Measurements from ENCODE around the gene CRYGN.
A peak's percentile ranks its signal among the peaks of the same experiment; 100 is the strongest.

CRYGN gene

DNA sequence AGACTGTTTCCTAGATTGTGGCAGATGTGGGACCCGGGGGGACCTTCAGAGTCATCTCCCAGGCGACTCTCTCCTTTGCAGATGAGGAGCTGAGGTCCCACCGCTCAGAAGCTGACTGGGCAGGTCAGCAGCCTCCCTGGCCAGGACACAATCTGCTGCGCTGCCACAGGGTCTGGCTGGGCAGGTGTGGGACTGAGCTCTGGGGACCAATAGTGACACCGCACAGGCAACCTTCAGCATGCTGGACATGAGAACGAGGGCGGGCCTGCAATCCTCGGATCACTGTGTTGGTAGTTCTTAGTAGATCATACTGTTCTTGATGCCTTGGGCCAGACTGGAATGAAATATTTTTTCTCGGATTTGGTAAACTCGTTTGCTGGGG lies 20.5 kb upstream of the CRYGN start:
- DNase-seq (ENCODE audit: extremely low read depth in 1 of 2, low read depth in 1 of 2) = no peak

- DNase-seq (ENCODE audit: extremely low read depth in 1 of 2, low read depth in 1 of 2) = no peak
Measured at GRCh38 chr7:151459726-151460473, 20.0 kb upstream of the CRYGN start.

- no peak for DNase-seq (ENCODE audit: extremely low read depth in 1 of 2, low read depth in 1 of 2)
Measured at GRCh38 chr7:151457534-151457933, 17.6 kb upstream of the CRYGN start.

GRCh38 chr7:151456782-151457181 lies 16.8 kb upstream of the CRYGN start:
- no peak for DNase-seq (ENCODE audit: extremely low read depth in 1 of 2, low read depth in 1 of 2)

DNA sequence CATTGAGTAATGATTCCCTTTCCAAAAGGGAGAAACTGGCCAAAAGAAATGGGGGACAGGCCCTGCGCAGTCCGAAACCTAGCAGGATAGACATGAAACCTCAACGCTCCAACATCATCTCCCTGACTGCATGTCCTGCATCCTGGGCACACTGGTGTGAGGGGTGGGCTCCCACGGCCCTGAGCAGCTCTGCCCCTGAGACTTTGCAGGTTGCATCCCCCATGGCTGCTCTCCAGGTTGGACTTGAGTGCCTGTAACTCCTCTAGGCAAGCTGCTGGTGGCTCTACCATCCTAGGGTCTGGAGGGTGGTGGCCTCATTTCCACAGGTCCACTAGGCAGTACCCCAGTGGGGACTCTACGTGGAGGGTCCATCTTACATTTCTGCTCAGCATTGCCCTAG lies 16.3 kb upstream of the CRYGN start:
- no peak for DNase-seq (ENCODE audit: extremely low read depth in 1 of 2, low read depth in 1 of 2)

DNA sequence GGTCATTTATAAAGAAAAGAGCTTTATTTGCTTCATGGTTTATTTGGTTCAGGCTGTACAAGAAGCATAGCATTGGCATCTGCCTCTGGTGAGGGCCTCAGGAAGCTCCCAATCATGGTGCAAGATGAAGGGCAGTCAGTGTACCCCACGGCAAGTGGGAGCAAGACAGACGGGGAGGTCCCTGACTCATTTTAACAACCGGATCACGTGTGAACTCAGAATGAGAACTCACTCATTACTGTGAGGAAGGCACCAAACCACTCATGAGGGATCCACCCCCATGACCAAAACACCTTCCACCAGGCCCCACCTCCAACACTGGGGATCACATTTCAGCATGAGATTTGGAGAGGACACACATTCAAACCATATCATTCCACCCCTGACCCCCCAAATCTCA lies 15.7 kb upstream of the CRYGN start:
- no peak for DNase-seq (ENCODE audit: extremely low read depth in 1 of 2, low read depth in 1 of 2)

- no peak for DNase-seq (ENCODE audit: extremely low read depth in 1 of 2, low read depth in 1 of 2)
Measured at GRCh38 chr7:151454932-151455530, 15.1 kb upstream of the CRYGN start.

DNA sequence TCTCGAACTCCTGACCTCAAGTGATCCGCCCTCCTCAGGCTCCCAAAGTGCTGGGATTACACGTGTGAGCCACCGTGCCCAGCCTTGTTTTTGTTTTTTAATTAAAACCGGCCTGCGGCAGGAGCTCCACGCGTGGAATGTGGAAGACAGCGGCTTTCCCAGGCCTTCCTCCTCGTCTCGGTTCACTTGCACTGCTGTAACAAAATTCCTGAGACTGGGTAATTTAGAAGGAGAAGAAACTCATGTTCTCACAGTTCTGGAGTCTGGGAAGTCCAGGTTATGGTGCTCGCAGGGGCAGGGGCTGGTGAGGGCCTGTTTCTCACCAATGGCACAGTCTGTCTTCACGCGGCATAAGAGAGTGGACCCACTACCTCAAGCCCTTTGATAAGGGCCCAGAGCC lies 14.4 kb upstream of the CRYGN start:
- no peak for DNase-seq (ENCODE audit: extremely low read depth in 1 of 2, low read depth in 1 of 2)

DNA sequence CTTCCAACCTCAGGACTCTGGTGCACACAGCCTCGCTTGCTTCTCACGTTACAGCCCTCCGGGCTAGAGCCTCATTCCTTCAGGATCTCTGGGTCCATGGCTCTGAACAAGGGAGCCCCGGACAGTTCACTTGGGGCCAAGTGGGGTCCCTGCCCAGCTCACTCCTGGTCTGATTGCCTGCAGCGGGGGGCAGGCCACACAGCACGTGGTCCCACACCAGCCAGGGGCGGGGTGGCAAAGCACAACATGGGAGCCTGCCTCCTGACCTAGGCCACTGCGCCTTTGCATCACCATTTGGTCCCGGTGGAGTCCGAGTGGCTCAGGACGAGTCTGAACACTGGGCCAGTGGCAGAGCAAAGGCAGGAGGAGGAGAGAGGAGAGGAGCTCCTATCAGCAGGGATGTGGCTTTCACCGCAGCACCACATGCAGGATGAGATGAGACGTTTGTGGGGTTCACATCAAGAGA lies 13.4 kb upstream of the CRYGN start:
- no peak for DNase-seq (ENCODE audit: extremely low read depth in 1 of 2, low read depth in 1 of 2)

GRCh38 chr7:151452680-151453325 lies 12.9 kb upstream of the CRYGN start:
- no peak for DNase-seq (ENCODE audit: extremely low read depth in 1 of 2, low read depth in 1 of 2)

- DNase-seq (ENCODE audit: extremely low read depth in 1 of 2, low read depth in 1 of 2) = no peak
Measured at GRCh38 chr7:151451626-151452571, 12.0 kb upstream of the CRYGN start.

DNA sequence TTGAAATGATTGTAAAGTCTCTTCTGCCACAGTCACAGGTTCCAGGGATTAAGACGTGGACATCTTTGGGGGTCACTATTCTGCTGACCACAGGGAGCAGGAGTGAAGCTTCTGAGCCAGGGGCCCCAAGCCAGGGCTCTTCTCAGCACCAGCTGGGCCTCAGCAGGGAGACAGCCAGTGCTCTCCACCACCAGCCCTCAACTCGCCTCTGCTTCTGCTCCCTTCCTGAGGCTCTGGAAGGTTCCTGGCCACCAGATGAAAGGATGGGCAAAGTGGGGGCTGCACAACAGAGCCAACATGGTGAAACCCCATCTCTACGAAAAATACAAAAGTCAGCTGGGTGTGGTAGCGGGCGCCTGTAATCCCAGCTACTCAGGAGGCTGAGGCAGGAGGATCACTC lies 11.2 kb upstream of the CRYGN start:
- DNase-seq (ENCODE audit: extremely low read depth in 1 of 2, low read depth in 1 of 2) = no peak

DNA sequence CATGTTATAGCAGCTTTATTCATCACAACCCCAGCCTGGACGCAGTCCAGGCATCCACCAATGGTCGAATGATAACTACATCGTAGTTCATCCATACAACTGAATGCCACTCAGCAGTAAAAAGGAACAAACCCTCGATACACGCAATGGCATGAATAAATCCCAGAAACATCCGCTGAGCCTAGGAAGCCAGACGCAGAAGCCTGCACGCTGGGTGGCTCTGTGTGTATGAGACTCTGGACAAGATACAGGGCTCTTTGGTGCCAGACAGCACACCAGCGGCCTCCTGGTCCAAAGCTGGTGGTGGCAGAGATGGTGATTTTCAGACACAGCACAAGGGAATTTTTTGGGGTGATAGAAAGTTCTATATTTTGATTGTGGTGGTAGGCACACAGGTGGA lies 10.0 kb upstream of the CRYGN start:
- no peak for DNase-seq (ENCODE audit: extremely low read depth in 1 of 2, low read depth in 1 of 2)

DNA sequence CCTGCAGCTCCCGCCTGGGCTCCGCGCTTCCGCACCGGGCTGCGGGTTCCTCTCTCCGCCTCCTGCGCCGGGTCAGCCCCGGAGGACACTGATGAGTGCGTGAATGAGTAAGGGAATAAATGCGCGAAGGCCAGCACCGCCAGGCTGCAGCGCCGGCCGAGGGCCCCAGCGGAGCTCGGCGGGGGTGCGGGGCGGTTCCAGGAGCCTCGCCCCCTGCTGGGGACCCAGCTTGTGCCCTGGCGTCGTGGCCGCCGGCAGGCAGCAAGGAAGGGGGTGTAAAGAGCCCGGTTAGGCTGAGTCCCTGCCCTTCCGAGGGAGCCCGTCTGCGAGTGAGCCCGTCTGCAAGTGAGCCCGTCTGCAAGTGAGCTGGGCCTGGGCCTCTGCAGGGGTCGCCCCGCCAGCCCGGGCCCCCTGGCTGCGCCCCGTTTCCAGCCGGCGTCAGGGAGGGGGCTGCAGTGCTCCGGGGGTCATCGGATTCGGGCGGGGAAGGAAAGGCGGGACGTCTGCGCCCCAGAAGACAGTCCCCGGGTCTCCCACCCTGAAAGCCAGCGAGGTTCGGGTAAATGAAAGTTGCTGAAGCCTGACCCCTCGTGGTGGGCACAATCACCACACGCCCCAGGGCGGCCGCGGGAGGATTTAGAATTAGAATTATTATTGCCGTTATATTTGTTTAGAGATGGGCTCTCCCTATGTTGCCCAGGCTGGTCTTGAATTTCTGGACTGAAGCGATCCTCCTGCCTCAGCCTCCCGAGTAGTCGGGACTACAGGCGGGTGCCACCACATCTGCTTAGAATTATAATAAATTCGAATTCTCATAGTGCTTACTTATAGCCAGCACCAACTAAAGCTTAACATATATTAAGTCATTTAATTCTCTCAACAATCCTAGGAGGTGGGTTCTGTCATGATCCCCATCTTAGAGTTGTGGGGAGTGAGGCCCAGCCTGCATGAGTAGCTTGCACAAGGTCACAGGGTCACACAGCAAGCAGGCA lies 8.6 kb upstream of the CRYGN start:
- DNase-seq (ENCODE audit: extremely low read depth in 1 of 2, low read depth in 1 of 2) = peak in 1 of 2 donors; percentile 45

- no peak for DNase-seq (ENCODE audit: extremely low read depth in 1 of 2, low read depth in 1 of 2)
Measured at GRCh38 chr7:151447901-151448260, 7.9 kb upstream of the CRYGN start.

- no peak for DNase-seq (ENCODE audit: extremely low read depth in 1 of 2, low read depth in 1 of 2)
Measured at GRCh38 chr7:151447312-151447711, 7.4 kb upstream of the CRYGN start.

GRCh38 chr7:151446412-151446811 lies 6.5 kb upstream of the CRYGN start:
- DNase-seq (ENCODE audit: extremely low read depth in 1 of 2, low read depth in 1 of 2) = no peak

DNA sequence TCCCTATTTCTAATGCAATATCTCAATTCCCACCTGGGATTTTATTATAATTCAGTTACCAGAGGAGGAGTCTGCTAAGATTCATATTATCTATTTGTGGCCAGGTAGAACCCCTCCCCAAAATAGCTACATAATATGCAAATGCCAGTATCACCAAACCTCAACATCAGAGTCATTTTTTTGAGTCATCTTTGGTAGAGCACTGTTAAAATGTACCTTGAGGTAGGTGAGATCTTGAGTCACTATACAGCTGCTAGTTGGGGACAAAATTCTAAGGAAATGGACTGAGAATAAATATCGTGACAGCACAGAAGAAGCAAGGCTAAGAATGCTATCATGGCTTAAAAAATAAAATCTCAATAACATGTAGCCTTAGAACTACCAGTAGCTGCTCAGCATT lies 4.7 kb upstream of the CRYGN start:
- no peak for DNase-seq (ENCODE audit: extremely low read depth in 1 of 2, low read depth in 1 of 2)

GRCh38 chr7:151442776-151443496 lies 3.0 kb upstream of the CRYGN start:
- DNase-seq (ENCODE audit: extremely low read depth in 1 of 2, low read depth in 1 of 2) = no peak
